GM18507 (cell line): ENCODE results near the gene COG2.
"Not testable (repeated sequence)": the region's sequence is repeated elsewhere in the genome, so short reads cannot be mapped to it uniquely, and the experiment has no call there.

ENCODE experiments used
- DNase-seq: peaks from one replicate; pipeline ENCODE4 v3.0.0; 2011; ENCODE audit warnings: low read depth; ENCODE audit not compliant: insufficient read length; ENCODE audit errors: extremely low spot score
- FAIRE-seq: peaks from 2 replicates; lab custom pipeline; 2011; peaks lifted over from hg19 to GRCh38; lab: Jason Lieb, UNC

The COG2 gene

GRCh38 chr1:230624097-230624713 lies 18.1 kb upstream of the COG2 start:
- DNase-seq (no peak), FAIRE-seq (no peak)

- DNase-seq, result no peak
- FAIRE-seq, result no peak
Measured at GRCh38 chr1:230626232-230626631, 16.0 kb upstream of the COG2 start.

GRCh38 chr1:230627767-230628166 lies 14.5 kb upstream of the COG2 start:
- FAIRE-seq (no peak), DNase-seq (no peak)

- DNase-seq (no peak), FAIRE-seq (no peak)
Measured at GRCh38 chr1:230629511-230629910, 12.8 kb upstream of the COG2 start.

GRCh38 chr1:230631477-230631876 lies 10.8 kb upstream of the COG2 start:
- no peak for FAIRE-seq
- no peak for DNase-seq

GRCh38 chr1:230632273-230632873 lies 9.9 kb upstream of the COG2 start:
- FAIRE-seq (no peak), DNase-seq (no peak)

GRCh38 chr1:230633469-230633868 lies 8.8 kb upstream of the COG2 start:
- DNase-seq (no peak), FAIRE-seq (no peak)

GRCh38 chr1:230634384-230634783 lies 7.9 kb upstream of the COG2 start:
- FAIRE-seq, result no peak
- no peak for DNase-seq

- DNase-seq, result no peak
- FAIRE-seq, result no peak
Measured at GRCh38 chr1:230636575-230637148, 5.6 kb upstream of the COG2 start.

- no peak for DNase-seq
- no peak for FAIRE-seq
Measured at GRCh38 chr1:230639714-230640209, 2.5 kb upstream of the COG2 start.

- DNase-seq (no peak), FAIRE-seq (no peak)
Measured at GRCh38 chr1:230641346-230641745, 935 bp upstream of the COG2 start.

GRCh38 chr1:230641900-230642262 lies 400 bp upstream of the COG2 start:
- DNase-seq, result no peak
- no peak for FAIRE-seq

GRCh38 chr1:230643908-230644307 lies 1.6 kb downstream of the COG2 start:
- FAIRE-seq, result no peak
- DNase-seq, result no peak

- FAIRE-seq, result no peak
- no peak for DNase-seq
Measured at GRCh38 chr1:230646710-230647302, 4.5 kb downstream of the COG2 start.

- no peak for DNase-seq
- no peak for FAIRE-seq
Measured at GRCh38 chr1:230647321-230647720, 5.0 kb downstream of the COG2 start.

GRCh38 chr1:230648114-230648513 lies 5.8 kb downstream of the COG2 start:
- FAIRE-seq (no peak), DNase-seq (no peak)

GRCh38 chr1:230650300-230650699 lies 8.0 kb downstream of the COG2 start:
- FAIRE-seq (no peak), DNase-seq (no peak)

- FAIRE-seq (no peak), DNase-seq (no peak)
Measured at GRCh38 chr1:230651235-230651634, 9.0 kb downstream of the COG2 start.

GRCh38 chr1:230656719-230657118 lies 14.4 kb downstream of the COG2 start:
- FAIRE-seq, DNase-seq: not testable (repeated sequence)

- not testable (repeated sequence) for FAIRE-seq
Measured at GRCh38 chr1:230658103-230658502, 15.8 kb downstream of the COG2 start.

GRCh38 chr1:230658691-230659090 lies 16.4 kb downstream of the COG2 start:
- DNase-seq, result no peak
- FAIRE-seq, result no peak

More at GRCh38 chr1:230658103-230658502, 15.8 kb downstream of the COG2 start:
- not testable (repeated sequence) for DNase-seq
